Motor neuron (in vitro differentiated cells): ENCODE results near the gene CXADR. TPM values are rescaled to one million over a fixed set of nuclear protein-coding genes. Genes with fewer than 3 reads are reported as not detected.
"Not testable (repeated sequence)": the region's sequence is repeated elsewhere in the genome, so short reads cannot be mapped to it uniquely, and the experiment has no call there.

ENCODE experiments used
- ATAC-seq, 8 experiments: fragments of 200-7000 bp; cut with Tn5 transposase; replicated peaks in 6 of 8; 2 replicates each; pipeline ENCODE4 v1.8.0; 2021; ENCODE audit warnings: mild to moderate bottlenecking in 8 of 8, moderate library complexity in 8 of 8
- H3K27ac ChIP-seq, 2 donors: fragments of 250-450 bp; sonication (Bioruptor Pico); 2 replicates each; pipeline ENCODE4 v1.9.0; 2021; ENCODE audit warnings: antibody characterized with exemption in 2 of 2, mild to moderate bottlenecking in 2 of 2, moderate library complexity in 1 of 2
- H3K4me1 ChIP-seq, 2 donors: fragments of 250-450 bp; sonication (Bioruptor Pico); replicated peaks in 1 of 2; 2 replicates each; pipeline ENCODE4 v1.6.1; 2021; ENCODE audit warnings: antibody characterized with exemption in 2 of 2, mild to moderate bottlenecking in 2 of 2, moderate library complexity in 1 of 2
- H3K4me3 ChIP-seq, 5 donors: fragments of 250-450 bp; sonication (Bioruptor Pico); 2 replicates each; pipeline ENCODE4 v1.9.0; 2021; ENCODE audit warnings: antibody characterized with exemption in 5 of 5, mild to moderate bottlenecking in 5 of 5, moderate library complexity in 4 of 5
- WGBS, 10 experiments: fragments of 450-650 bp; shearing (Covaris generic); methylation state at CpG; one replicate each; pipeline ENCODE4 v1.0.0; 2022; 5-methylcytosine and 5-hydroxymethylcytosine counted together
- in situ Hi-C, 9 experiments: fragments of 400-800 bp; cut with MboI; loops; one replicate each; pipeline ENCODE4 v1.15.0; 2021; ENCODE audit warnings: low sequenced_read_pairs in 9 of 9, low pct_unique_long_range_greater_than_20kb in 2 of 9; ENCODE audit not compliant: unreplicated experiment in 9 of 9
- total RNA-seq, 8 experiments: library from RNA; unstranded; fragments of 300-600 nt; gene quantifications; 2 replicates each; pipeline versions ENCODE4 v1.2.3 to v1.2.4, GENCODE V29; 2022

Gene CXADR
- total RNA-seq, 8 experiments from 2014 or later: 7.9 to 81.1 (median 63.1) TPM

DNA sequence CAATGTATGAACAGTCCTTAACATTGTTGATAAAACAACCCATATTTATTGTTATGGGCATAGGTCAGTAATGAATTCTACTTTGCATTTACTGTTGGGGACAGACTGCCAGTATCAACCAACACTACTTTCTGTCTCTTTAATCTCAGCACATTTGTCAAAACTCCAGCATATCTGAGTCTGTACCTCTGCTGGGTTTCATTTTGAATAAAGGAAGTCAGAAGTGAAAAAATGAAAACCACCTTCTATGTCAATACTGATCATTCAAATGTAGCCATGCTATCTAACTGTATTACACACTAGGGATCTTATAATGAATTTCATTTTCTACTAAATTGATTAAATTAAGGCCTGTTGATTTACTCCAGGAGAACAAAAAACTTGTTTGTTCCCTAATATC, 24.2 kb upstream of the CXADR start:
- no peak overlapping the region for H3K27ac ChIP-seq
- no peak for ATAC-seq
- no peak overlapping the region for H3K4me3 ChIP-seq
- in situ Hi-C loops: no loop called here
- no peaks in the 10 kb centered on the region for H3K4me1 ChIP-seq

DNA sequence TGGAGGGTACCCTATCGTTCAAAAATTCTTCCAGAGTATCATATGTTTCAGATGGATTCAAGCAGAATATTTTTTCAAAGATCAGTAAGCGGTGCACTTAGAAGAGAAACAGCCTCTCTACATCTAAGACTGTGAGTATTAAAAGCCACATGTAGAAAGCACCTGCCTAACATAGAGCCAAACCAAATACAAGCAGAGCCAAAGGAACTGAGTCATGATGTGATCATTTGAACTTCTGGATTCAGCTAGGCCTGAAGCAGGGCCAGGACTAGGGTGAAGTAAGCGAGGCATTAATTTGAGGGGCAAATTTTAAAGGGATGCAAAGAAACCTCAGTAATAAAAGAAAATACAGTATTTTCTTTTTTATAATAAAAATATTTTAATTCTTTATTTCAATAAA, 23.3 kb upstream of the CXADR start:
- 22 to 100% (median 88%) methylated on average over 1 to 3 of the region's 3 CpGs; no CpG with 5 or more reads in 2 of the 10 experiments for WGBS, 10 experiments
- H3K4me3 ChIP-seq, in situ Hi-C loops, H3K4me1 ChIP-seq, H3K27ac ChIP-seq, ATAC-seq: not testable (repeated sequence)

DNA sequence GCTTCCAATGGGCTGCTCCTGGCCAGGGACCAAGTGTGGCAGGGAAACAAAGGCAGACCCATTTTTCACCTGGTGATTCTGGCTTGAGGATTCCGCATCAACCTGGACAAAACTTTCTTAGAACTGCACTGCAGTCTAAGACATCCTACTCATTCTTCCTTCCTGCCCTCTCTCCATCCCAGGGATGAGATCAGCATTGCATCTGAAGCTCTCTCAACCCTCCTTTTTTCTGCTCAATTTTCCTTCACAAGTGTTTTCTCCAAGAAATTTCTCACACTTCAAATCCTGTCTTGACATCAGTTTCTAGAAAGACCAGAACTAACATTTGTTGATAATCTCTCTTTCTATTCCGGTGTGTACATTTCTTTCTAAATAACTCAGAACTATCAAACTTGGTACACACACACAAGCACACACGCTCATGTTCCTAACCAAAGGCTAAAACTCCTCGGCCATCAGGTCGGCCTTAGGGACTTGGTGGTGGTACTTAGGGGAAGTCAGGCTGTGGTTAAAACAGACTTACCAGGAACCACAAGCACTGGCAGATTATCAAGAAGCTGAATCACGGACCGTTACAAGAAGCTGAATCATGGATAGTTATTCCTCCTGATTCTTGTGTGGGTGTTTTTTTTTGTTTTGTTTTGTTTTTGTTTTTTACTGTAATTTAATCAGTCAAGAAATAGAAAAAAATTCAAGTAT, 21.0 kb upstream of the CXADR start:
- WGBS, 10 experiments: 0 to 100% (median 91%) methylated on average over 1 to 7 of the region's 7 CpGs
- Histone ChIP-seq H3K4me3 (no peak overlapping the region), H3K27ac (no peak overlapping the region), H3K4me1 (no peaks in the 10 kb centered on the region)
- in situ Hi-C loops: no loop called here
- ATAC-seq: peak in 2 of 8 experiments; percentile 96 to 98

DNA sequence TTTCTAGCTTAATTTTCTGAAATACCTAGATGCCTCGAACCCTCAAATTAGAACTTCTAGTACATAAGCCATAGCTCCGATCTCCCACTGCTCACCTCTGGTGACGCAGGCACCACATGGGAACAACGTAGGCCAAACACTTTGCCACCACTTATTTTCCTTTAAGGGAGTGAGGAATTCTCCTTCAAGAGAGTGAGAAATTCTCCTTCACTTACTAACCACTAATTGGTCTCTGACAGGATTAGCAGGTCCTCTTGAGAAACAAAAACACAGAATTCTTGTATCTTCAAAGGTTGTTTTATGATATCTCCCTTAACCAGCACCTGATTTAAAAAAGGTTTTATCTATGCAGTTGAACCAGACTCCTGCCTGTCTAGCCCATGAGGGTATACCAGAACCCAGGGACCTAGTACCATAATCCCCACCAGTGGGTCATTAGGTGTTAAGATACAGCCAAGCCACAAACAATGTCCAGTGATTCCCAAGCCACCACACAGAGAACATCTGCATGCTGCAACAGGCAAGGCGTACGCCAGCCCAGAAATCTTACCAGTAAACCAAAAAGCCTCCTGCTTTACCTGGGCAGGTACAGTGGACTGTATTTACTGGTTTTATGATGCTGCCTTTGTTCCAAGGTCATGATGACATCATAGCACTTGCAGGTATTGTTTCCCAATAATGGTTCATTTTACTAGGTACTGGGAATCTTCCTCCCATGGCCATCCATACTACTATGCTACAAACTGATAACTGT, 20.3 kb upstream of the CXADR start:
- Histone ChIP-seq H3K27ac (no peak overlapping the region), H3K4me1 (no peaks in the 10 kb centered on the region), H3K4me3 (no peak overlapping the region)
- WGBS, 10 experiments: 22 to 100% (median 91%) methylated on average over 1 to 5 of the region's 6 CpGs; no CpG with 5 or more reads in 2 of the 10 experiments
- peak in 2 of 8 experiments; percentile 32 to 56 for ATAC-seq
- in situ Hi-C loops: no loop called here

DNA sequence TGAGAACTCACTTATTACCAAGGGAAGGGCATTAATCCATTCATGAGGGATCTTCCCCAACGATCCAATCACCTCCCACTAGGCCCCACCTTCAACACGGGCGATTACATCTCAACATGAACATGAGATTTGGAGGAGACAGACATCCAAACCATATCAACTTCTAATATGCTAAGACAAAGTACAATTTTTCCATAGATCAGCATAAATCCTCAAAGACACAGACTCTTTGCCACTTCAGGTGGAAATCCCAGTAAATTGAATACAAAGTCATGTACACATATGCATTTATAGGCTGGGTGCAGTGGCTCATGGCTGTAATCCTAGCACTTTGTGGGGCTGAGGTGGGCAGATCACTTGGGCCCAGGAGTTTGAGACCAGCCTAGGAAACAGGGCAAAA, 18.8 kb upstream of the CXADR start:
- ATAC-seq: no peak
- H3K4me1 ChIP-seq: no peaks in the 10 kb centered on the region
- in situ Hi-C loops: no loop called here
- WGBS, 10 experiments: 76 to 100% (median 83%) methylated on average over 1 to 3 of the region's 3 CpGs; no CpG with 5 or more reads in 3 of the 10 experiments
- no peak overlapping the region for H3K4me3 ChIP-seq
- H3K27ac ChIP-seq: no peak overlapping the region

DNA sequence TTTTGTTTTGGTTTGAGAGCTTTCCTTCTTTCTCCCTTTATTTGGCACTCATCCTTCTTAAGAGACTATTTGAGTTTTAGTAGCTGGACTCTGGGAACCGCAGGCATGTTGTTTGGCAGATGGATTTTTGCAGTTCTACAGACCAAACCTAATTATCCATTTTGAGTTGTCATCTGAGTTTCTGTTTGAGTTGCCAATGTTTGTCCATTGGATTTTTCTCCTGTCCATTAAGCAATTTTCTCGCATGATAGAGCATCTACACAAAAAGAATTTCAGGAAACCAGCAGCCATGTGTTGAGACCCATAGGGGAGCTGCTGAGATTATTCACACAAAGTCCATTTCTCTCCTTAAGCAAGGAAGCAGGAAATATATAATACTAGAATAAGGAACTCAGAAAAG, 17.2 kb upstream of the CXADR start:
- in situ Hi-C loops: no loop called here
- no peak overlapping the region for H3K4me3 ChIP-seq
- no peaks in the 10 kb centered on the region for H3K4me1 ChIP-seq
- peak in 1 of 8 experiments; percentile 27 for ATAC-seq
- 33 to 90% (median 60%) methylated on average over 1 to 2 of the region's 2 CpGs; no CpG with 5 or more reads in 2 of the 10 experiments for WGBS, 10 experiments
- H3K27ac ChIP-seq: no peak overlapping the region

DNA sequence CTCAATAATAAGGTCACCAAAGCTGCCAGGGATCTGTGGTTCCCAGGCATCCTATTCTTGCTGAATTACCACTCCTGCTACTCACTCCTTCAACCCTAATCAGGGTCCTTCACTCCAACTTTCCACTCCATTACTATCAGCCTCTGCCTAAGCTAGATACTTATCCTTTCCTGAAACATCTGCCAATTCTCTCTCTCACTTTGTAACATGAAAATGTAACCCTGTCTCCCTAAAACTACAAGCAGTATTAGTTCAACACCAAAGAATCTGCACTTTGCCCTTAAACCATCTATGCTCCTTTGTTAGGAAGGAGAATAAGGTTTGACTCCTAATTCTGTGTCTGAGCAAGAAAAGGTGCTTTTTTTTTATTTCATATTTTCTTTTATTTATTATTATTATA, 15.5 kb upstream of the CXADR start:
- ATAC-seq: no peak
- in situ Hi-C loops: no loop called here
- no peaks in the 10 kb centered on the region for H3K4me1 ChIP-seq
- H3K4me3 ChIP-seq: no peak overlapping the region
- no peak overlapping the region for H3K27ac ChIP-seq

DNA sequence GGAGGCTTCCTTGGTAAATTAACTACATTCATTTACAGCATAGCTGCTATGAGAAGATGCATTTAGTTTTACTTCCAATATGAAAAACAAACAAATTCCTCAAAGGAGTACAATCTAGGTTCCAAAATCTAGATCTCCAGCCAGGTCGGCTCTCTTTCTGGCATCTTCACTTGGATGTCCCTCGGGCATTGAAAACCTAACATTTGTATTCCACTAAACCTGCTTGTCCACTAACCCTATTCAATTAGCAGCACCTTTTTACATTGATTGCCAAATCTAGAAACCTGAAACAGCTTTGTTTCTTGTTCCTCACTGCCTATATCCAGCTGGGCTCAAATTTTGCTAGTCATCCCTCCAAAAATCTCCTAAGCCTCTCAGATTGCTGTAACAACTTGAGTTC, 14.3 kb upstream of the CXADR start:
- H3K27ac ChIP-seq: no peak overlapping the region
- 79 to 100% (median 88%) methylated on average over 2 of the region's 2 CpGs; no CpG with 5 or more reads in 4 of the 10 experiments for WGBS, 10 experiments
- no peaks in the 10 kb centered on the region for H3K4me1 ChIP-seq
- ATAC-seq: no peak
- H3K4me3 ChIP-seq: no peak overlapping the region
- in situ Hi-C loops: no loop called here

DNA sequence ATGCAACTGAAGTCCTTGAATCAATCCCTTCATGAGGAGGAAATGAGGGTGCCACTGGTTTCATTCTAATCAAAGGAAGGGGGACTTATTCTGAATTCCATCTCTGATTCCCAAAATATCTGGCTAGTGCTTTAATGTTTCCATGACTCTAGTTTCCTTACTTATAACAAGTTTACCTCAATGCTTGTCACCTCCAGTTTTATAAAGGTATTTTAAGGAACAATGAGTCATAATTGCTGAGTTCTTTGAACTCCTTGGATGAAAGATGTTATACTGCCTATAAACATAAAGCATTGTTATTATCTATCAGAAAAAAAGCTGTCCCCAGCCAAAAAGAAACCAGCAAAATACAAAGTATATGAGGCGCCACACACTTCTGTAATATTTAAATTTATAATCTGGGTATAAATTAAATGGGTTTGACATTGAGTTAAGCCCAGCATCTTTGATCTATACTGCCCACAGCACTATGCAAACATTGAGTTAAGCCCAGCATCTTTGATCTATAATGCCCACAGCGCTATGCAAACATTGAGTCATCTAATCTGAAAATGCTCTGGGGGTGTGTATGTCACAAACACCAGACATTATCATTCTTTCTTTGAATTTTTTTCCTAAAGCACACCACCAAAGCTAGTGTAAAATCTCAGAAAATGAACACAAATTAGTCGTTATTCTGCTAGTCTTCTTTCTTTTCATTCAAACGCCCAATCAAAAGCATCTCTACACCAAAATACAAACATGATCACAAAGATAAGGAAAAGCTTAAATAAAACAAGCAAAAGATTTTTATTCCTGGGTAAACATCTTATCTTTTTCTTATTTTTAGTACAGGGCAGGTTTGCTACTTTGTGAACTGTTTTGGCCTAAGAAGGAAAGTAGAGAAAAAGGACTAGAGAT, 11.5 kb upstream of the CXADR start:
- no peak overlapping the region for H3K4me3 ChIP-seq
- in situ Hi-C loops: loop anchor here in 2 of 9 experiments (25.0 kb wide), 1 partner anchor 114 kb away; no protein-coding TSS in a partner anchor
- H3K27ac ChIP-seq: no peak overlapping the region
- peak in 6 of 8 experiments; percentile 23 to 99 (median 87) for ATAC-seq
- H3K4me1 ChIP-seq: no peaks in the 10 kb centered on the region
- 14 to 100% (median 68%) methylated on average over 2 to 4 of the region's 4 CpGs; no CpG with 5 or more reads in 1 of the 10 experiments for WGBS, 10 experiments

DNA sequence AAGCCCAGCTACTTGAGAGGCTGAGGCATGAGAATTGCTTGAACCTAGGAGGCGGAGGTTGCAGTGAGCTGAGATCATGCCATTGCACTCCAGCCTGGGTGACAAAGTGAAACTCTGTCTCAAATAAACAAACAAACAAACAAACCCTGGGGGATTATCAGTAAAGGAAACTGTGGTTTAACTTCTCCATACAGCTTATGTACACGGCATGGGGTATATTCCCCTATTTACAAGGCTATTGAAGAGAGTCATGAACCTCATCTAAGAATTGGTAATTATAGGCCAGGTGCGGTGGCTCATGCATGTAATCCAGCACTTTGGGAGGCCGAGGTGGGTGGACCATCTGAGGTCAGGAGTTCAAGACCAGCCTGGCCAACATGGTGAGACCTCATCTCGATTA, 9.9 kb upstream of the CXADR start:
- not testable (repeated sequence) for ATAC-seq, H3K4me3 ChIP-seq, H3K4me1 ChIP-seq, H3K27ac ChIP-seq
- in situ Hi-C loops: loop anchor here in 2 of 9 experiments (25.0 kb wide), 1 partner anchor 116 kb away; no protein-coding TSS in a partner anchor
- WGBS, 10 experiments: 0 to 100% (median 74%) methylated on average over 1 to 4 of the region's 5 CpGs; no CpG with 5 or more reads in 2 of the 10 experiments

DNA sequence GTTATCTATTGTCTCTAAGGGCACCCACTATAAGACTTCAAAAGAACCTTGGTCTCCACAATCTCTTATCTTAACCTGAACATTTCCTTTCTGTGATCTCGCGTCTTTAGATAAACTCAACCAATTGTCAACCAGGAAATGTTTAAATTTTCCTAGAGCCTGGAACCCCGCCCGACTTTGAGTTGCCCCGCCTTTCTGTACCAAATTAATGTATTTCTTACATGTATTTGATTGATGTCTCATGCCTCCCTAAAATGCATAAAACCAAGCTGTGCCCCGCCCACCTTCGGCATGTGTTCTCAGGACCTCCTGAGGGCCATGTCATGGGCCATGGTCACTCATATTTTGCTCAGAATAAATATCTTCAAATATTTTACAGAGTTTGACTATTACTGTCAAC, 5.9 kb upstream of the CXADR start:
- ATAC-seq: no peak
- Histone ChIP-seq H3K27ac (no peak overlapping the region), H3K4me3 (no peak overlapping the region), H3K4me1 (no peaks in the 10 kb centered on the region)
- WGBS, 10 experiments: 27 to 100% (median 92%) methylated on average over 1 to 7 of the region's 7 CpGs
- in situ Hi-C loops: loop anchor here in 2 of 9 experiments (25.0 kb wide), 1 partner anchor 120 kb away; no protein-coding TSS in a partner anchor

DNA sequence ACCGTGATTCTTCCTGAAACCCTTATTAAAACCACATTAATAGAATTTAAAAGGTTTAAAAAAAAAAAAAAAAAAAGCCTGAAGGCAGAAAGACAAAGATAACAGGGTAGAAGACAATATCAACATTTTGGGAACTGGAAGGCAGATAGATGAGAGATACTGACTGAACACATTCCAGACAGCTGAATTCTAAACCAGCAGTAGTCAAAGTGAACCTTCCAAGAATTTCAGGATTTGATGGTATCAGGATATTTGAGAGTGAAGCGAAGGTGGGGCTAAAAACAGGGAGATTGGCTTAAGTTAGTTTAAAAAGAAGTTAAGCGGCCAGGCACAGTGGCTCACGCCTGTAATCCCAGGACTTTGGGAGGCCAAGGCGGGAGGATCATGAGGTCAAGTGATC, 5.3 kb upstream of the CXADR start:
- Histone ChIP-seq H3K4me1 (no peaks in the 10 kb centered on the region), H3K4me3 (no peak overlapping the region), H3K27ac (no peak overlapping the region)
- WGBS, 10 experiments: 39 to 100% (median 78%) methylated on average over 1 to 5 of the region's 5 CpGs
- in situ Hi-C loops: loop anchor here in 2 of 9 experiments (25.0 kb wide), 1 partner anchor 120 kb away; no protein-coding TSS in a partner anchor
- ATAC-seq: no peak
